A549 treated with AZD9567 at 1 μM for 4 hours (cell line): ENCODE measurements around the gene SLC2A14. TPM values are rescaled to one million over a fixed set of nuclear protein-coding genes. Genes with fewer than 3 reads are reported as not detected.

Source experiments
- total RNA-seq: library from RNA; stranded (reverse); fragments of 200-300 nt; extraction: Qiagen RNA extraction; gene quantifications from 5 replicates; pipeline ENCODE4 v1.2.3, GENCODE V29; 2022; ENCODE audit not compliant: insufficient read depth

SLC2A14 gene
- total RNA-seq: 0.20 to 1.2 TPM (median 0.34 TPM) in 5 replicates

GRCh38 chr12:7872566-7873319 is at the start of gene SLC2A14:
SLC2A14 (minus strand) TSS chr12:7872915; CDS start chr12:7869880, 3,035 bp downstream.

GRCh38 chr12:7788884-7789528 is 83.7 kb downstream of the SLC2A14 start, which contains the start of gene NANOG:
NANOG (plus strand) TSS chr12:7789402; CDS start chr12:7789615, 213 bp downstream.

Other genes starting within 250 kb of the SLC2A14 start
- gene APOBEC1, start 207.0 kb downstream of the SLC2A14 start, total RNA-seq: not detected in 5 replicates
- gene GDF3, start 177.1 kb downstream of the SLC2A14 start, total RNA-seq: not detected in 5 replicates
- not detected in 5 replicates for gene DPPA3, start 161.5 kb downstream of the SLC2A14 start, total RNA-seq
- not detected in 5 replicates for gene CLEC4C, start 125.5 kb downstream of the SLC2A14 start, total RNA-seq
- not detected in 5 replicates for gene NANOGNB, start 107.7 kb downstream of the SLC2A14 start, total RNA-seq
- gene NANOG, start 83.5 kb downstream of the SLC2A14 start, total RNA-seq: not detected in 5 replicates
- gene SLC2A3, start 63.3 kb upstream of the SLC2A14 start, total RNA-seq: 4.8 to 8.1 TPM (median 5.3 TPM) in 5 replicates
- gene FOXJ2, start 159.8 kb upstream of the SLC2A14 start, total RNA-seq: 7.3 to 10.6 TPM (median 9.1 TPM) in 5 replicates
- not detected in 5 replicates for gene C3AR1, start 193.4 kb upstream of the SLC2A14 start, total RNA-seq
- gene NECAP1, start 209.4 kb upstream of the SLC2A14 start, total RNA-seq: 14.4 to 36.3 TPM (median 15.7 TPM) in 5 replicates